Measurements from ENCODE around the gene MAGEB17.

GRCh38 chrX:16213961-16214360 lies 46.7 kb downstream of the MAGEB17 start:
- TF ChIP-seq CTCF (conservative IDR thresholded peaks at IDR 0.05 in 1 of 2, IDR thresholded peaks at IDR 0.05 in 1 of 2; ENCODE audit: low read depth in 1 of 2, low read length in 2 of 2) (no peak), EZH2 (IDR thresholded peaks at IDR 0.05; ENCODE audit: low read length, missing control alignments) (no peak)
